HUDEP-2 (cell line): ENCODE measurements around the gene TLX1.
"Not testable (repeated sequence)": the region's sequence is repeated elsewhere in the genome, so short reads cannot be mapped to it uniquely, and the experiment has no call there.

Experiments used
- DNase-seq, 76 experiments: peaks; one replicate each; lab custom pipeline; 2025; ENCODE audit not compliant: unreplicated experiment in 76 of 76; lab: John Stamatoyannopoulos, UW

Gene TLX1

DNA sequence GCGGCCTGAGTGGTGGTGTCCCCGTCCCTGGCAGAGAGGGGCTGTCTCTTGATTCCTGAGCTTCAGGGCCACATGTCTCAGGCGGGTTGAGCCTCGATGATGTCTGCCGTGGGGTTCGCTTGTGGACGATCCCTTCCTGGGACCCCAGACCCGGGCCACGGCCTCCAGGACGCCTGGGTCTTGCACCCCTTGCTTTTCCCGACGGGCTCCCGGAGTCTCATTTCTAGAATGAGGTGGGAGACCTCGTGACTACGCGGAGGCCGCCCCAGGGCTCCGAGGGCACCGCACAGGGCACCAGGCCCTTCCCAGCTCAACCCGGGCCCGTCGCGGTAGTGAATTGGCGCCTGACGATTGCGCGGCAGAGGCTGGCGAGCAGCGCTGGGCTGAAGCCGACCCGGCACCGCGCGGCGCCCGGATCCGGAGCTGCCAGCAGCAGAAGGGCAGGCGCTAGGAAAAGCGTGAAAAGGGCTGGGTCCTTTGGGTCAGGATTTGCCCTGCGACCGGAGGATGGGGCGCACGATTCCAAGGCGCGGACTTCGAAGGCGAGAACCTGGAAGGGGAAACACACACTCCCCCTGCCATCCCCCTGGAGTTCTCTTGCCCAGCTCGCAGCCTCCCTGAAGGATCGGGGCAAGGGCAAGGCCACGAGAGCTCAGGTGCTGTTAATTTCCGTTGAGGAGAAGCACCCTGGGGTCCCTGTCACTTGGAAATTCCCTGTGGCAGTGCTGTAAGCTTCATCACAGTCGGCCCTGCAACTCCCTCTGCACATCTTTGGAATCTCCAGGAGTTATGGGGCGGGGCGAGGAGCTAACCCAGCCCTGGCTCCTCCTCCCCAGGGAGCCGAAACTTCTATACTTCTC lies 15.5 kb downstream of the TLX1 start:
- DNase-seq, result no peak

DNA sequence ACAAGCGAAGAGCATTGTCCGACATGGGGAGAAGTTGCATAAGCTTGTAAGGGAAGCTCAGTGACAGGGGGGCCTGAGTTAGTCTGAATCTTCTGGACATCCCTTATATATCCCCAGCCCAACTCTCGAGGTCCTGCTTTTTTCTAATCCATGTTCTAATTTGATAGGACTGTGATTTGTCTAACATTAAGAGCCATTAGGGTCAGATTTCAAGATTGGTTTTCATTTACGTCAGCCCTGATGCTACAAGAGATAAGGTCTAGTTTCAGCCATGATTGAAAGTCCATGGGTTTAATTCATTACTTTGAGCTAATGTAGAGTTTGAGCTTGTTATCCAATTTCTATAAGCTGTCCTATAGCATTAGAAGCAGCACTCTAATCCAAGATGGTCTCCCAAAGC lies 20.3 kb downstream of the TLX1 start:
- DNase-seq, result no peak

DNA sequence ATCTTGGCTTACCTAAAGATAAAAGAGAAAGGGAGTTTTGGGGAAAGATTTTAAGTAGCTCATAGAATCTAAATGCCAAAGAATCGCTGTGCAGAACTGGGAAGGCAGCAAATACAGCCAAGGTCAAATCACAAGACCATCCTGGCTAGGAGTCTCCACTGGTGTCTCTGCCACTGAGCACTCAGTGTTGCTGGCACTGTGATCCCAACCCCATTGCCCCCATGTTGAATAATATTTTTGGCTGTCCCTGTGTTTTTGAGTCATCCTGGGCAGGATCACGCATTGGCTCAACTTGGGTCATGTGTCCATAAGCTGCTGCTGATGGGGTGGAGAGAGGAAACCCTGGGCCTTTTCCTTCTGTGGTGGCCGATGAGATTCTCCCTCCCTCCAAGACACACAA lies 21.2 kb downstream of the TLX1 start:
- DNase-seq, result no peak

DNA sequence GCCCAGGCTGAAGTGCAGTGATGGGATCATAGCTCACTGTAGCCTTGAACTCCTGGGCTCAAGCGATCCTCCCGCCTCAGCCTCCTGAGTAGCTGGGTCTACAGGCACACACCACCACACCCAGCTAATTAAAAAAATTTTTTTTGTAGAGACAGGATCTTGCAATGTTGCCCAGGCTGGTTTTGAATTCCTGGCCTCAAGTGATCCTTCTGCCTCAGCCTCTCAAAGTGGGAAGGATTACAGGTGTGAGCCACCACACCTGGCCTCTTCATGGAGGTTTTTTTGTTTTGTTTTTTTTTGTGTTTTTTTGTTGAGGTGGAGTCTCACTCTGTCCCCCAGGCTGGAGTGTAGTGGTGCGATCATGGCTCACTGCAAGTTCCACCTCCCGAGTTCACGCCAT lies 23.4 kb downstream of the TLX1 start:
- DNase-seq, result not testable (repeated sequence)

DNA sequence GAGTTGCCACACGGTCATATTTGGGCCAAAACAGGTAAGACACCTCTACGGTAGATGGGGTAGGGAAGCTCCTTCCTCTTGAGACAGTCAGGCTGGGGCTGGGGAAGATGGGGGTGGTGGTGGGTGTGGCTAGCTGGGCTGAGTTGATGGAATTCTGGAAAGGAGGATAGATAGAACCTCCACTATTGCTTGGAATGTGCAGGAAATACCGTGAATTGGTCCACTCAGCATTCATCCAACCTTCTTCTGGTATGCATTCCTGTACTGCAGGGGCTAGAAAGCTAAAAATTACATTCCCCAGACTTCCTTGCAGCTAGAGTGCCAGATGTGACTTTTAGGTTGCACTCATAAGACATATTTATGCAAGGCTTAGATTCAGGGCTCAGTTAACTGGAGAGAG lies 24.8 kb downstream of the TLX1 start:
- no peak for DNase-seq

DNA sequence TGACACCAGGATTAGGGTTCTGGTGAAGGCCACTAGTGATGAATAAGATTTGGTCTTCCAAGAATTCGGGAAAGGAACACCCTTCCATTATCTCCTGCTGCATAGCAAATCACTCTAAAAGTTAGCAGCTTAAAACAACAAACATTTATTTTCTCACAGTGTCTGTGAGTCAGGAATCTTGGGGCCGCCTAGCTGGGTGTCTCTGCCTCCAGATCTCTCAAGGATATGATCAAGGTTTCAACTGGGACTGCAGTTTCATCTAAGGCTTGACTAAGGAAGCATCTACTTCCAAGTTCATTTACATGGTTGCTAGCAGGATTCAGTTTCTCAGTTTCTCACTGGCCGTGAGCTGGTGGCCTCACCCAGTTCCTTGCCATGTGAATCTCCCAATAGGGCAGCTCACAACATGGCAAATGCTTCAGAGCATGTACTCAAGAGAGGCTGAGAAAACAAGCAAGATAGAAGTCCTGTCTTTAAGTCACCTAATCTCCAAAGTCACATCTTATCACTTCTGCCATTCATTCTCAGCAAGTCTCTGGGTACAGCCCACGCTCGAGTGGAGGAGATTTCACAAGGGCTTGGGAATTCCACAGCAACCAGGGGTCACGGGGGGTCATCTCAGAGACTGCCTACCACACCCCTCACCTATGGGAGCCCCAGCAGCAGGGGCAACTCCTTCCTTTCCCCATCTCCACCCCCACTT lies 26.8 kb downstream of the TLX1 start:
- peak in 1 of 76 experiments; percentile 13 for DNase-seq

DNA sequence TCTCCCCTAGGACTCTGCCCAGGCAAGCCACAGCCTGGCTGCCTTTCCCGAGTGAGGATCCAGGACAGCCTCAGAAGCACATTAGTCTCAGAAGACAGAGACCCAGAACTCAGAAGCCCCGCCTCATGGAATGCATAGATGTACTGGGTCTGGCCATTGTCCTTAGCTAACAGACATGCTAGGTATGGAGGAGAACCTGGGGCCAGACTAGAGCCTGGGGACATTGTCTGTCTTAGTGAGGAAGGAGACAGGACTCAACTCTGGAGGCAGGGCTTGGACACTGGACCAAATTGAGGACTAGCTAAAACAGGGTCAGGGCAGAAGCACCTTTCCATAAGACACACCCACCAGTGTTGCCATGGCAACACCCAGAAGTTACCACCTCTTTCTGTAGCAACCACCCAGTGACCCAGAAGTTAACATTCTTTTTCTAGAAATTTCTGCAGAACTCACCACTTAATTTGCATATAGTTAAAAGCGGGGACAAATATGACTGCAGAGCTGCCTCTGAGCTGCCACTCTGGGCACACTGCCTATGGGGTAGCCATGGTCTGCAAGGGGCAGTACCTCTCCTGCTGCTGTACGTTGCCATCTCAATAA lies 27.5 kb downstream of the TLX1 start:
- DNase-seq, result no peak

DNA sequence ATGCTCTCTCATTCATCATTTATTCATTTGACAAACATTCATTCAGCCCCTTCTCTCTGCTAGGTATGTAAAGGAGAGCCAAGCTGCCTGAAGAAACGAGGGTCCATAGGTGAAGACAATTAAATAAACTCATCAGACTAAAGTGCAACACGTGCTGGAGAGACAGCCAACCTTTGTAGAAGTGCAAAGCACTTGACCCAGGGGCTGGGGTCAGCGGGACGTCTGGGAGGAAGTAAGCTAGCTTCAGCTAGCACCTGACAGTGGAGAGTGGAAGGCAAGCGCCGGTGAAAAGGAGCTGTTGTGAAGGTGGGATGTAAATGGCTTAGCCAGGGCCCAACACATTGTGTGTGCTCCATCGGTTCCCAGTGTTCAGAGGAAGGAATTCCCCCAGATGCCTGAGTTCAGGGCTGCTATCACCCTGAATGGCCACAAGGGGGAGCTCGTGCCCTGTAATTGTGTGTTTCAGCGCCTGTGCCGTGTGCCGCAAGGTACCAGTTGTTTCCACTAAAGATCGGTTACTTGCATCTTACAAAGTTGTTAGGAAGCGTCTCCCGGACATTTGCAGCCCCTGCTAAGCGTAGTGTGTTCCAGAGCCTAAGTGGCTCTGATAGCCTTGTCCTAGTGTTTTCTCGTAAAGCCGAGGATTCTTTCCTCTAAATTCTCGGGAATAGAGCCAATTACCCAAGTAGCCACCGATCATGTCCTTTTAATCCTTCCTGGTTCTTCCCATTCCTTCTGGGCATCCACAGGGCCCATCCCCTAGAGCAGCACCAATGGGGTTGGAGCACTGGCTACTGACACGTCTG lies 30.6 kb downstream of the TLX1 start:
- DNase-seq, result peak in 57 of 76 experiments; percentile 5 to 69 (median 38)

DNA sequence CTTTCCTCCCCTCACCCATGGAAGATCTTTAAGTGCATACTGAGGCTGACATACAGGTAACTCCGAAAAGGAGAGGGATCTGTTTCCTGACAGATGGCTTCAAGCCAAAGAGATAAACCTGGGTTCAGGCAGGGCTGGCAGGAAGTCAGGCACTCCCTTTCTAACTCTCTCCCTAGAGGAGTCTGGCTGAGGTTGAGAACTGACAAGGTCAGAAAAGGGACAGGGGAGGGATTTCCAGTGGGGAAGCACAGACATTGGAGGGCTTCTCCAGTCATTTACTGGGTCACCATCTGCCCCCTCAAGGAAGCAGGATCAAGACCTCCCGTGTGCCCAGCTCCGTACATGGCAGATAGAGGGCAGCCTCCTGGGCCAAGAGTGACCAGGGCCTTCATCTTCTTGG lies 31.6 kb downstream of the TLX1 start:
- DNase-seq, result no peak

DNA sequence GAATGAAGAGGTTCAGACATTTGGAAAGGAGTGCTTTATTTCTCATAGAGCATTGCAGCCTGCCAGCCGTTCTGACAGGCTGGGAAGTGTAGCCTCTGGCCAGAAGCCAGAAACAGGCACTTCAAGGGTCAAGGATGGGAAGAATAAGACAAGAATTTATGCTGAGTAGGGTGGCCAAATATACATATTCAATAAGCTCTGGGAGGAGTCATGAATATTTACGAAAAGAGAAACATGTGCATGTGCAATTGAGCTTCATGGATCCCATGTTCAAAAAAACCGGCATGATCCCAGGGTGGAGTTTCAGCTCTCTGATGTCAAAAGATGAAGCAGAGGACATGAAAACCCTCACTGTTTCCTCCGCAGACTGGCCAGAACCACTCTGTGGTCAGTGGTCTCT lies 32.9 kb downstream of the TLX1 start:
- DNase-seq, result no peak

DNA sequence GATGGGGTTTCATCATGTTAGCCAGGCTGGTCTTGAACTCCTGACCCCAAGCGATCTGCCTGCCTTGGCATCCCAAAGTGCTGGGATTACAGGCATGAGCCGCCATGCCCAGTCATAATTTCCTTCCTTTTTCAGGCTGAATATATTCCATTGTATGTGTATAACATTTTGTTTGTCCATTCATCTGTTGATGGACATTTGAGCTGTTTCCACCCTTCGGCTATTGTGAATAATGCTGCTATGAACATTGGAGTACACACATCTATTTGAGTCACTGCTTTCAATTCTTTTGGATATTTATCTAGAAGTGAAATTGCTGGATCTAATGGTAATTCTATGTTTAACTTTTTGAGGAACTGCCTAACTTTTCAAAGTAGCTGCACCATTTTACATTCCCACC lies 34.6 kb downstream of the TLX1 start:
- no peak for DNase-seq

DNA sequence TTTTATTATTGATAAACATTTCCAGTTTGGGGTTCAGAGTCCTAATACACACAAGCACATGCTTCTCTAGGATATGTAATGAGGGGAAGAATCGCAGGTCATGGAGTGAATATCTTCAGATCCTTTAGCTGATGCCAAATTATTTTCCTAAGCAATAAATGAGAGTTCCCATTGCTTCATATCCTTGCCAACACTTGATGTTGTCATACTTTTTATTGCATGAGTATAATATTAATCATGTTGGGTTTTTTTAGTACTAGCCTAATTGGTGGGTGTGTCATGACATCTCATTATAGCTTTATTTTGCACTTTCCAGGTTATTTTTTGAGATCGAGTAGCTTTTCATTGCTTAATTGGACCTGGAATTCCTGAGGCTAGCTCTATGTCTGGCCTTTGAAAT lies 35.3 kb downstream of the TLX1 start:
- DNase-seq, result no peak

DNA sequence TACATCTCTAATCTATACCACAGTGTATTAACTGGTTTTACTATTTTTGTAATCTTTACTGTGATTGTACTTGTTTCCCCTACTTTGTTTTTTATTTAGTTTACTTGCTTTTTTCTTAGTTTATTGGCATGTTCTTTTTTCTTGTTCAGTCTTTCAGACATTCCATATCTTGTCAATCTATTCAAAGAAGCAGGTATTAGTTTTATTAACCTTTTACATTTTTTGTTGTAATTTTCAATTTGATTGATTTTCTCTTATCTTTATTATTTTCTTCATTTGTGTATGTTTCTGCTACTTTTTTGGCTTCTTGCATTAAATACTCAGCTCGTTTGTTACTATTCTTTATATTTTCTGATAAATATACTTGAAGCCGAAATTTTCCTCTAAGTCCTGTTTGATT lies 41.6 kb downstream of the TLX1 start:
- DNase-seq, result no peak

DNA sequence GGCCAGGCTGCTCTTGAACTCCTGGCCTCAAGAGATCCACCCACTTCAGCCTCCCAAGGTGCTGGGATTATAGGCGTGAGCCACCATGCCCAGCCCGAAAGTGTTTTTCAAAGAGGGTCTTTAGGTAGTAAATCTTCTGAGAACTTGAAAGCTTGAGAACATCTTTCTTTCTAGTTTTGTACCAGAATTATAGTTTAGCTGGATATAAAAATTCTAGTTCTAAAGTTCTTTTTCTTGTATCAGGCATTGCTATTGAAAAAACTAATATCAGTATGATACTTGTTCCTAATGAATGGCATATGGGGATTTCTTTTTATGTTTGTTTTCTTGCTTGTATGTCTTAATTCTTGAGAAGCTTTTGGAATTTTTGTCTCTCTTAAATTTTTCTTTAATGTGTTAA lies 43.2 kb downstream of the TLX1 start:
- DNase-seq, result no peak

DNA sequence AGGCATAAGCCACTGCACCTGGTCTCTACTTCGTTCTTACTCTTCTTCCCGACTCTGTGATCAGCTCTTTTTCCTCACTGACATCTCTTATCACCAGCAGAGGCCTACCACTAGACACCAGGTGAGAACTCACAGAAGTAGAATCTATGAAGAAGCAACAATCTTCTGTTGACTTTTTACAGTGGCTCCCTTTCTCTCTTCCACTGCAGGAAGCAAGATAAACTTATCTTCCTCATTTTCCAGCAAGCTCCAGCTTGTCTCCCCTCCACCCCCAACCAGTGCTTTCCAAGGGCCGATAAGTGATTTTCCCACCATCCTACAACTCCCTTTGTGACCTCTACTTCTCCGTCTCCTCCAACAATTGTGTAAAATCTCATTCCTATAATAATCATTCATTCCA lies 45.5 kb downstream of the TLX1 start:
- no peak for DNase-seq

DNA sequence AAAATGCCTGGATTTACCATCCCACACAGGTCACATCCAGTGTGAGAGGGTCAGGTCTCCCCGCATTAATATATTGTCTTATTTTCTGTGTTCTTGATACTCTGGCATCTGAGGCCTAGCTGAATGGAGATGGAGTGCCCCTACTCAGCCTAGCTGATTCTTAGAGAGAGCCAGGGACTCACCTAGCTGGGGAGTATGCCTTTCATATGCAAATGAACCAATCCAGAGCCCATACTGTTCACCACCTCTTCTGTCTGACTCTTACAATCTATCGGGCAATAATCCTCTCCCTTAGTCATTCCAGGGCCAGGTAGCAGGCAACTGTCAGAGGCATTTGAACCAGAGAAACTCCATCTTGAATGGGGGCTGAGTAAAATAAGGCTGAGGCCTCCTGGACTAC lies 51.8 kb downstream of the TLX1 start:
- no peak for DNase-seq

DNA sequence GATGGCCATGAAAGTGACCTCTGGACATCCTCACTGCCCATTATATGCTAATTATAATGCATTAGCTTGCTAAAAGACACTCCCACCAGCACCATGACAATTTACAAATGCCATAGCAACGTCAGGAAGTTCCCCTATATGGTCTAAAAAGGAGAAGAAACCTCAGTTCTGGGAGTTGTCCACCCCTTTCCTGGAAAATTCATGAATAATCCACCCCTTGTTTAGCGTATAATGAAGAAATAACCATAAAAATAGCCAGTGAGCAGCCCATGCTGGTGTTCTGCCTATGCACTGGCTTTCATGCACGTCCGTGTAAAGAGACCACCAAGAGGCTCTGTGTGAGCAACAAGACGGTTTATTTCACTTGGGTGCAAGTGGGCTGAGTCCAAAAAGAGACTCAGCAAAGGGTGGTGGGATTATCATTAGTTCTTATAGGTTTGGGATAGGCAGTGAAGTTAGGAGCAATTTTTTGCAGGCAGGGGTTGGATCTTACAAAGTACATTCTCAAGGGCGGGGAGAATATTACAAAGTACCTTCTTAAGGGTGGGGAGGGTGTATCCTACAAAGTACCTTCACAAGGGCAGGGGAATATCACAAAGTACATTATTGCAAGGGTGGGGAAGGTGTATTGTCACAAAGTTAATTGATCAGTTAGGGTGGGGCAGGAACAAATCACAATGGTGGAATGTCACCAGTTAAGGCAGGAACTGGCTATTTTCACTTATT lies 52.5 kb downstream of the TLX1 start:
- no peak for DNase-seq
